Loucy (cell line): Measurements from ENCODE around the gene WAC.

Experiments
- CTCF ChIP-seq: fragments of 200-600 bp; sonication (generic); conservative IDR thresholded peaks from 2 replicates; pipeline ENCODE4 v1.5.1; 2014; ENCODE audit warnings: mild to moderate bottlenecking, antibody characterized with exemption, low read length
- EZH2phosphoT487 ChIP-seq: fragments of 200-600 bp; IDR thresholded peaks from 2 replicates; pipeline ENCODE4 v1.6.1; 2018; ENCODE audit warnings: antibody characterized with exemption, mild to moderate bottlenecking, moderate library complexity, borderline replicate concordance

- TF ChIP-seq CTCF (no peak), EZH2phosphoT487 (no peak)
These were observed 27.5 kb upstream of the WAC start for GRCh38 chr10:28505359-28505959.
